ENCODE measurements around the gene VAPB.

VAPB gene

GRCh38 chr20:58492074-58492718 is 103.2 kb downstream of the VAPB start:
- H3K27ac ChIP-seq (ENCODE audit: low read depth, low read length): no peak overlapping the region
- H3K27me3 ChIP-seq (ENCODE audit: insufficient read depth, low read length): no peaks in the 10 kb centered on the region
- H3K4me1 ChIP-seq (ENCODE audit: insufficient read depth, low read length): 0 out of 2 replicates have a peak, but pooled peaks cover 3% of the 10 kb centered on the region
- peaks cover 5% of the 10 kb centered on the region; the same call in 1 of the 2 replicates for H3K9me3 ChIP-seq (ENCODE audit: insufficient read depth, low read depth, low read length)
- H3K36me3 ChIP-seq (ENCODE audit: insufficient read depth, low read length): no peaks in the 10 kb centered on the region
- no peak overlapping the region for H3K4me3 ChIP-seq (ENCODE audit: low read length)
- 89% methylated on average over 7 of the region's 7 CpGs for WGBS
- no peak overlapping the region for H3K9ac ChIP-seq (ENCODE audit: low read depth, low read length)

- H3K4me3 ChIP-seq (ENCODE audit: low read length): no peak overlapping the region
- H3K27ac ChIP-seq (ENCODE audit: low read depth, low read length): no peak overlapping the region
- H3K36me3 ChIP-seq (ENCODE audit: insufficient read depth, low read length): no peaks in the 10 kb centered on the region
- 92% methylated on average over 4 of the region's 4 CpGs for WGBS
- no peak overlapping the region for H3K9ac ChIP-seq (ENCODE audit: low read depth, low read length)
- H3K4me1 ChIP-seq (ENCODE audit: insufficient read depth, low read length): 0 out of 2 replicates have a peak, but pooled peaks cover 3% of the 10 kb centered on the region
- H3K27me3 ChIP-seq (ENCODE audit: insufficient read depth, low read length): no peaks in the 10 kb centered on the region
- H3K9me3 ChIP-seq (ENCODE audit: insufficient read depth, low read depth, low read length): no peaks in the 10 kb centered on the region
These were observed 103.9 kb downstream of the VAPB start for GRCh38 chr20:58492795-58493524.

GRCh38 chr20:58494923-58495622 is 106.0 kb downstream of the VAPB start:
- no peak overlapping the region for H3K4me3 ChIP-seq (ENCODE audit: low read length)
- H3K27ac ChIP-seq (ENCODE audit: low read depth, low read length): no peak overlapping the region
- no peaks in the 10 kb centered on the region for H3K36me3 ChIP-seq (ENCODE audit: insufficient read depth, low read length)
- H3K9me3 ChIP-seq (ENCODE audit: insufficient read depth, low read depth, low read length): no peaks in the 10 kb centered on the region
- no peak overlapping the region for H3K9ac ChIP-seq (ENCODE audit: low read depth, low read length)
- 0 out of 2 replicates have a peak, but pooled peaks cover 3% of the 10 kb centered on the region for H3K4me1 ChIP-seq (ENCODE audit: insufficient read depth, low read length)
- H3K27me3 ChIP-seq (ENCODE audit: insufficient read depth, low read length): no peaks in the 10 kb centered on the region
- 92% methylated on average over 13 of the region's 13 CpGs for WGBS

- no peaks in the 10 kb centered on the region for H3K27me3 ChIP-seq (ENCODE audit: insufficient read depth, low read length)
- H3K27ac ChIP-seq (ENCODE audit: low read depth, low read length): no peak overlapping the region
- no peaks in the 10 kb centered on the region for H3K9me3 ChIP-seq (ENCODE audit: insufficient read depth, low read depth, low read length)
- H3K4me1 ChIP-seq (ENCODE audit: insufficient read depth, low read length): no peaks in the 10 kb centered on the region
- no peaks in the 10 kb centered on the region for H3K36me3 ChIP-seq (ENCODE audit: insufficient read depth, low read length)
- H3K9ac ChIP-seq (ENCODE audit: low read depth, low read length): no peak overlapping the region
- 94% methylated on average over 14 of the region's 15 CpGs for WGBS
- no peak overlapping the region for H3K4me3 ChIP-seq (ENCODE audit: low read length)
These were observed 106.8 kb downstream of the VAPB start for GRCh38 chr20:58495623-58496428.

- Histone ChIP-seq H3K9ac (ENCODE audit: low read depth, low read length) (no peak overlapping the region), H3K27ac (ENCODE audit: low read depth, low read length) (no peak overlapping the region), H3K4me1 (ENCODE audit: insufficient read depth, low read length) (no peaks in the 10 kb centered on the region), H3K27me3 (ENCODE audit: insufficient read depth, low read length) (no peaks in the 10 kb centered on the region), H3K36me3 (ENCODE audit: insufficient read depth, low read length) (no peaks in the 10 kb centered on the region), H3K4me3 (ENCODE audit: low read length) (no peak overlapping the region), H3K9me3 (ENCODE audit: insufficient read depth, low read depth, low read length) (no peaks in the 10 kb centered on the region)
- 92% methylated on average over 6 of the region's 6 CpGs for WGBS
These were observed 107.4 kb downstream of the VAPB start for GRCh38 chr20:58496429-58496769.

- no peak overlapping the region for H3K27ac ChIP-seq (ENCODE audit: low read depth, low read length)
- 93% methylated on average over 16 of the region's 16 CpGs for WGBS
These were observed 108.1 kb downstream of the VAPB start for GRCh38 chr20:58497076-58497641.

GRCh38 chr20:58497724-58498469 is 108.9 kb downstream of the VAPB start:
- Histone ChIP-seq H3K27ac (ENCODE audit: low read depth, low read length) (no peak overlapping the region), H3K9me3 (ENCODE audit: insufficient read depth, low read depth, low read length) (no peaks in the 10 kb centered on the region), H3K4me3 (ENCODE audit: low read length) (no peak overlapping the region), H3K9ac (ENCODE audit: low read depth, low read length) (no peak overlapping the region), H3K36me3 (ENCODE audit: insufficient read depth, low read length) (no peaks in the 10 kb centered on the region), H3K4me1 (ENCODE audit: insufficient read depth, low read length) (no peaks in the 10 kb centered on the region), H3K27me3 (ENCODE audit: insufficient read depth, low read length) (no peaks in the 10 kb centered on the region)
- 93% methylated on average over 13 of the region's 13 CpGs for WGBS

More at GRCh38 chr20:58497076-58497641, 108.1 kb downstream of the VAPB start:
- H3K36me3 ChIP-seq (ENCODE audit: insufficient read depth, low read length): no peaks in the 10 kb centered on the region
- H3K9ac ChIP-seq (ENCODE audit: low read depth, low read length): no peak overlapping the region
- H3K9me3 ChIP-seq (ENCODE audit: insufficient read depth, low read depth, low read length): no peaks in the 10 kb centered on the region
- no peak overlapping the region for H3K4me3 ChIP-seq (ENCODE audit: low read length)
- H3K27me3 ChIP-seq (ENCODE audit: insufficient read depth, low read length): no peaks in the 10 kb centered on the region
- H3K4me1 ChIP-seq (ENCODE audit: insufficient read depth, low read length): no peaks in the 10 kb centered on the region

- H3K9me3 ChIP-seq (ENCODE audit: insufficient read depth, low read depth, low read length): no peaks in the 10 kb centered on the region
- no peaks in the 10 kb centered on the region for H3K36me3 ChIP-seq (ENCODE audit: insufficient read depth, low read length)
- no peak overlapping the region for H3K4me3 ChIP-seq (ENCODE audit: low read length)
- 91% methylated on average over 8 of the region's 9 CpGs for WGBS
- no peaks in the 10 kb centered on the region for H3K4me1 ChIP-seq (ENCODE audit: insufficient read depth, low read length)
- H3K9ac ChIP-seq (ENCODE audit: low read depth, low read length): no peak overlapping the region
- H3K27ac ChIP-seq (ENCODE audit: low read depth, low read length): no peak overlapping the region
- H3K27me3 ChIP-seq (ENCODE audit: insufficient read depth, low read length): no peaks in the 10 kb centered on the region
These were observed 109.5 kb downstream of the VAPB start for GRCh38 chr20:58498470-58499068.

GRCh38 chr20:58500256-58500655 is 111.2 kb downstream of the VAPB start:
- no peaks in the 10 kb centered on the region for H3K36me3 ChIP-seq (ENCODE audit: insufficient read depth, low read length)
- H3K9me3 ChIP-seq (ENCODE audit: insufficient read depth, low read depth, low read length): peaks cover 10% of the 10 kb centered on the region
- no peak overlapping the region for H3K27ac ChIP-seq (ENCODE audit: low read depth, low read length)
- no peak overlapping the region for H3K4me3 ChIP-seq (ENCODE audit: low read length)
- H3K27me3 ChIP-seq (ENCODE audit: insufficient read depth, low read length): no peaks in the 10 kb centered on the region
- 90% methylated on average over 7 of the region's 7 CpGs for WGBS
- H3K4me1 ChIP-seq (ENCODE audit: insufficient read depth, low read length): no peaks in the 10 kb centered on the region
- no peak overlapping the region for H3K9ac ChIP-seq (ENCODE audit: low read depth, low read length)
